ENCODE results near the gene CEND1. TPM values are rescaled to one million over a fixed set of nuclear protein-coding genes. Genes with fewer than 3 reads are reported as not detected.

Gene CEND1
- total RNA-seq, 1 donor from 2014 or later = not detected

DNA sequence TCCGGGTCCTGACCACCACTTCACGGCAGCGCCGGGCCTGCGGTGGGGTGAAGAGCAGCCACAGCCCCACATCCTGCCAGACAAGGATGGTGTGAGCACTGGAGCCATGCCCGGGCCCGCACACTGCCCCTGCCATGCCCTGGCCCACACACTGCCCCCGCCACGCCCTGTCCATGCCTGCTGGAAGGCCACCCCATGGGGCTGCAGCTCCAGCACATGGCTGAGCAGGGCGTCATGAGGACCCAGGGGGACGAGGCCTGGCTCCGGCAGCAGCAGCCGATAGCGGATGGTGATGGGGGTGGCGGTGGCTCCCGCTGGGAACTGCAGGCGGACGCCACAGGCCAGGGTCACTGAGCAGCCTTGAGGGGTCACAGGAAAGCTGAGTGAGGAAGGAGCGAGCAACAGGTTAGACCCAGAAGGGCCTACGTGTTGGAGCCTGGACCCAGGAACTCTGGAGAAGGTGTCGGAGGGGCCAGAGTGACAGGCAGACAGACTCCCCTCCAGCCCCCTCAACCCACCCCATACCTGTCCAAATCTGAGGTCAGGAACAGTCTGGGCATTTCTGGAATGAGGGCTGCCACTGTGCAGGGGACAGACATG lies 12.2 kb upstream of the CEND1 start:
- H3K27ac Mint-ChIP-seq (ENCODE audit: unreplicated experiment) = no peak overlapping the region
- peaks cover 9% of the 10 kb centered on the region for H3K27me3 Mint-ChIP-seq (ENCODE audit: unreplicated experiment)
- DNase-seq (ENCODE audit: low spot score) = no peak
- H3K36me3 Mint-ChIP-seq (ENCODE audit: low read depth, unreplicated experiment) = no peaks in the 10 kb centered on the region
- no peaks in the 10 kb centered on the region for H3K9me3 Mint-ChIP-seq (ENCODE audit: unreplicated experiment)
- no peaks in the 10 kb centered on the region for H3K4me1 Mint-ChIP-seq (ENCODE audit: unreplicated experiment)
- TF ChIP-seq, protein P1, sequence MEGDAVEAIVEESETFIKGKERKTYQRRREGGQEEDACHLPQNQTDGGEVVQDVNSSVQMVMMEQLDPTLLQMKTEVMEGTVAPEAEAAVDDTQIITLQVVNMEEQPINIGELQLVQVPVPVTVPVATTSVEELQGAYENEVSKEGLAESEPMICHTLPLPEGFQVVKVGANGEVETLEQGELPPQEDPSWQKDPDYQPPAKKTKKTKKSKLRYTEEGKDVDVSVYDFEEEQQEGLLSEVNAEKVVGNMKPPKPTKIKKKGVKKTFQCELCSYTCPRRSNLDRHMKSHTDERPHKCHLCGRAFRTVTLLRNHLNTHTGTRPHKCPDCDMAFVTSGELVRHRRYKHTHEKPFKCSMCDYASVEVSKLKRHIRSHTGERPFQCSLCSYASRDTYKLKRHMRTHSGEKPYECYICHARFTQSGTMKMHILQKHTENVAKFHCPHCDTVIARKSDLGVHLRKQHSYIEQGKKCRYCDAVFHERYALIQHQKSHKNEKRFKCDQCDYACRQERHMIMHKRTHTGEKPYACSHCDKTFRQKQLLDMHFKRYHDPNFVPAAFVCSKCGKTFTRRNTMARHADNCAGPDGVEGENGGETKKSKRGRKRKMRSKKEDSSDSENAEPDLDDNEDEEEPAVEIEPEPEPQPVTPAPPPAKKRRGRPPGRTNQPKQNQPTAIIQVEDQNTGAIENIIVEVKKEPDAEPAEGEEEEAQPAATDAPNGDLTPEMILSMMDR (IDR thresholded peaks at IDR 0.05; ENCODE audit: unreplicated experiment) = no peak
- no peak overlapping the region for H3K4me3 Mint-ChIP-seq (ENCODE audit: unreplicated experiment)

DNA sequence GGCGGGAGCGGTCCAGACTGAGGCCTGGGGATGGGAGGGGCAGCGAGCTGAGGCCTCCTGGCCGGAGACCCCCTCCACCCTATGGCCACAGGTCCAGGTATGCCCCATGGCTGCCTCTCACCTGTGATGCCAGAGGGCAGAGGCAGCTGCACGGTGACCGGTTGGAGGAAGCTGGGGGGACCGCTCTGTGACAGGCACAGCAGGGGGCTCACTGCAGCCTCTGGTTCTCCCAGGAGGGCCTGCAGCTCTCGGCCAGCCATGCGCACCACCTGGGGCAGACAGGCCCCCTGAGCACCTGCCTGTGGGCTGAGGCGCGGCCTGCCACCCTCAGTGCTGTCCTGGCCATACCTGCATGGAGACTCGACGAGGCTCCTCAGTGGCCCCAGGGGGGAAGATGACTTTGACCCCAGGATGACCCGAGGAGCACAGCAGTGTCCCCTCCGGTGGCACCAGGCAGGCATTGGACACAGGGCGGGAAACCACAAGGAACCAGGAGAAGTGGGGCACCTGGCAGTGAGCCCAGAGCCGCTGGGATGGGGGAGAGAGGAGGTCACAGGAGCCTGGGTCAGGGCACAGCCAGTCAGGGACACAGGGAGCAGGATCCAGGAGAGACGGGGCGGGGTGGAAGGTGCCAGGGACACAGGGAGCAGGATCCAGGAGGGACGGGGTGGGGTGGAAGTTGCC lies 11.3 kb upstream of the CEND1 start:
- TF ChIP-seq, protein P1 (IDR thresholded peaks at IDR 0.05; ENCODE audit: unreplicated experiment) = no peak
- H3K27ac Mint-ChIP-seq (ENCODE audit: unreplicated experiment) = no peak overlapping the region
- H3K36me3 Mint-ChIP-seq (ENCODE audit: low read depth, unreplicated experiment) = no peaks in the 10 kb centered on the region
- no peaks in the 10 kb centered on the region for H3K4me1 Mint-ChIP-seq (ENCODE audit: unreplicated experiment)
- H3K4me3 Mint-ChIP-seq (ENCODE audit: unreplicated experiment) = no peak overlapping the region
- H3K27me3 Mint-ChIP-seq (ENCODE audit: unreplicated experiment) = peaks cover 12% of the 10 kb centered on the region
- H3K9me3 Mint-ChIP-seq (ENCODE audit: unreplicated experiment) = no peaks in the 10 kb centered on the region
- DNase-seq (ENCODE audit: low spot score) = no peak

DNA sequence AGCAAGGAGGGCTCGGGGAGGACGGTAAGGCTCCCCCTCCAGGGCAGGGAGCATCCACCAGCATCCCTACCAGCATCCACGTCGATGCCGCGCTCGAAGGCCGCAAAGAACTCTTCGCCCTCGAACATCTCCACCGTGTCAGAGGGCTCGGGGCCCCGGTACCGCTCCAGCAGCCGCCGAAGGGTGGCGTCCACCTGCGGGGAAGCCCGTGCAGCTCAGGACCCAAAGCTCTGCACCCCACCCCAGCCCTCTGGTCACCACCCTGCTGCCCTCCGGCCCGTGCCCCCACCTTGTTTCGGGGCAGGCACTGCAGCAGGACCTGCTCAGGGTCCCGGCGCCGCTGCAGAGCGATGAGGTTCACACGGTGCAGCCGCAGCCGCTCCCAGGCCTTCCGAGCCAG lies 10.6 kb upstream of the CEND1 start:
- TF ChIP-seq, protein P1 (IDR thresholded peaks at IDR 0.05; ENCODE audit: unreplicated experiment) = no peak

DNA sequence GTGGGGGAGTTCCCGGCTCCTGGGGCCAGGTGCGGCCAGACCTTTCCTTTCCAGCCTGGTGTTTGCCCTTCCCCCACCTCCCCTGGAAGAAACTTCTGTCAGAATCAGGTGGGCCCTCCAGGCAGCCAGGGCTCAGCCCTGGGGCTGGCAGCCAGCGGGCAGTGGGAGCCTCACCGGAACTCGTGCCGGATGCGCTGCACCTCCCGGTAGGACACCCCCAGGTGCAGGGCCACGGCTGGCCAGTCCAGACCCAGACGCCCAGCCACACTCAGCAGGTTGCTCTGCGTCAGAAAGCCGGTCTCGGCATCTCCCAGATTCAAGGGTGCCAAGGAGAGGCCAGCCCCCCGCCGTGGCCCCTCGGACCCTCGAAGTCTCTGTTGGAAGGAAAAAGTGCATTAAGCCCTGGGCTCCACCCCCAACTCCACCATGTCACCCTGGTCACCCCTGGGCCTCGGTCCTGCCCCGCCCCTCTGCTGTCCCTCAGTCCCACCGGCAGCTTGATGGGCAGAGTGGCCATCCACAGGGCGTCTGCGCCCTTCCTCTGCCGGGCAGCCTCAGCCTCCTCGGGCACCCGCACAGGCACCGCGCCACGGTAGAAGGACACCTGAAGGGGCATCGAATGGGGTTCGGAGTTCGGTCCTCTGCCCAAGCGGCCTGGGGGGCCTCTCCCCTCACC lies 9.9 kb upstream of the CEND1 start:
- Mint-ChIP-seq H3K36me3 (ENCODE audit: low read depth, unreplicated experiment) (no peaks in the 10 kb centered on the region), H3K4me1 (ENCODE audit: unreplicated experiment) (no peaks in the 10 kb centered on the region), H3K4me3 (ENCODE audit: unreplicated experiment) (no peak overlapping the region), H3K27ac (ENCODE audit: unreplicated experiment) (no peak overlapping the region), H3K9me3 (ENCODE audit: unreplicated experiment) (no peaks in the 10 kb centered on the region), H3K27me3 (ENCODE audit: unreplicated experiment) (peaks cover 12% of the 10 kb centered on the region)
- TF ChIP-seq, protein P1 (IDR thresholded peaks at IDR 0.05; ENCODE audit: unreplicated experiment) = no peak
- DNase-seq (ENCODE audit: low spot score) = no peak

More for the DNA sequence above, 10.6 kb upstream of the CEND1 start:
- H3K27me3 Mint-ChIP-seq (ENCODE audit: unreplicated experiment) = peaks cover 12% of the 10 kb centered on the region
- DNase-seq (ENCODE audit: low spot score) = no peak
- no peaks in the 10 kb centered on the region for H3K4me1 Mint-ChIP-seq (ENCODE audit: unreplicated experiment)
- H3K9me3 Mint-ChIP-seq (ENCODE audit: unreplicated experiment) = no peaks in the 10 kb centered on the region
- no peak overlapping the region for H3K27ac Mint-ChIP-seq (ENCODE audit: unreplicated experiment)
- H3K4me3 Mint-ChIP-seq (ENCODE audit: unreplicated experiment) = no peak overlapping the region
- no peaks in the 10 kb centered on the region for H3K36me3 Mint-ChIP-seq (ENCODE audit: low read depth, unreplicated experiment)

Data from endothelial cell (in vitro differentiated cells).